ENCODE data around the gene IL3RA.
"Not testable (repeated sequence)": the region's sequence is repeated elsewhere in the genome, so short reads cannot be mapped to it uniquely, and the experiment has no call there.

Gene IL3RA

GRCh38 chrX:1400742-1401471, 64.3 kb downstream of the IL3RA start:
- no peak for DNase-seq

- DNase-seq: no peak
Observed at GRCh38 chrX:1401611-1402430, 65.2 kb downstream of the IL3RA start.

DNA sequence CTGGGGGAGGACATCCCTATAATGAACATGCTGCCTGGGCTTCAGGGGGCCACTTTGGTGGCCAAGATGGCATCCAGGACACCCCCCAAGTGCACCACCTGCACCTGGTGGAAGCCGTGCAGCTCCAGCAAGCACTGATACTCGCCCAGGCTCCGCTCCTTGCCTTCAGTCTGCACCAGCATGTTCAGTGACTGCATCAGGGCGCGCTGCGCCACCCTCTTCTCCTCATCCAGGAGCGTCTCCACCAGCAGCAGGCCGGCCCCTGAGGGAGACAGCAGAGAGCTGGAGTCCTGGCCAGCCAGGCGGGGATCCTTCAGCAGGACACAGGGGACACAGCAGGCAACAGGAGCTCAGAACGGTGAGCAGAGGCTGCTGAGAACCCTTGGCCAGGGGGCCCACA, 66.6 kb downstream of the IL3RA start:
- DNase-seq: no peak

DNA sequence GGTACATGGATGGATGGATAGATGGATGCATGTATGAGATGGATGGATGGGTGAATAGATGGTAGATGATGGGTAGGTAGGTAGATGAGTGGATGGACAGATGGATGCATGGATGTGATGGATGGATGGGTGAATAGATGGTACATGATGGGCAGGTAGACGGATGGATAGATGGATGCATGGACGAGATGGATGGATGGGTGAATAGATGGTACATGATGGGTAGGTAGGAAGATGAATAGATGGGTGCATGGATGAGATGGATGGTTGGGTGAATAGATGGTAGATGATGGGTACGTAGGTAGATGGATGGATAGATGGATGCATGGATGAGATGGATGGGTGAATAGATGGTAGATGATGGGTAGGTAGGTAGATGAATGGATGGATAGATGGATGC, 67.3 kb downstream of the IL3RA start:
- not testable (repeated sequence) for DNase-seq

GRCh38 chrX:1405769-1406168, 69.2 kb downstream of the IL3RA start:
- not testable (repeated sequence) for DNase-seq

- no peak for DNase-seq
Observed at GRCh38 chrX:1407035-1407434, 70.5 kb downstream of the IL3RA start.

- DNase-seq: no peak
Observed at GRCh38 chrX:1411326-1411725, 74.7 kb downstream of the IL3RA start.

- DNase-seq: no peak
Observed at GRCh38 chrX:1412551-1413161, 76.1 kb downstream of the IL3RA start.

- no peak for DNase-seq
Observed at GRCh38 chrX:1416327-1416784, 79.8 kb downstream of the IL3RA start.

GRCh38 chrX:1416965-1417760, 80.6 kb downstream of the IL3RA start:
- DNase-seq: no peak

DNA sequence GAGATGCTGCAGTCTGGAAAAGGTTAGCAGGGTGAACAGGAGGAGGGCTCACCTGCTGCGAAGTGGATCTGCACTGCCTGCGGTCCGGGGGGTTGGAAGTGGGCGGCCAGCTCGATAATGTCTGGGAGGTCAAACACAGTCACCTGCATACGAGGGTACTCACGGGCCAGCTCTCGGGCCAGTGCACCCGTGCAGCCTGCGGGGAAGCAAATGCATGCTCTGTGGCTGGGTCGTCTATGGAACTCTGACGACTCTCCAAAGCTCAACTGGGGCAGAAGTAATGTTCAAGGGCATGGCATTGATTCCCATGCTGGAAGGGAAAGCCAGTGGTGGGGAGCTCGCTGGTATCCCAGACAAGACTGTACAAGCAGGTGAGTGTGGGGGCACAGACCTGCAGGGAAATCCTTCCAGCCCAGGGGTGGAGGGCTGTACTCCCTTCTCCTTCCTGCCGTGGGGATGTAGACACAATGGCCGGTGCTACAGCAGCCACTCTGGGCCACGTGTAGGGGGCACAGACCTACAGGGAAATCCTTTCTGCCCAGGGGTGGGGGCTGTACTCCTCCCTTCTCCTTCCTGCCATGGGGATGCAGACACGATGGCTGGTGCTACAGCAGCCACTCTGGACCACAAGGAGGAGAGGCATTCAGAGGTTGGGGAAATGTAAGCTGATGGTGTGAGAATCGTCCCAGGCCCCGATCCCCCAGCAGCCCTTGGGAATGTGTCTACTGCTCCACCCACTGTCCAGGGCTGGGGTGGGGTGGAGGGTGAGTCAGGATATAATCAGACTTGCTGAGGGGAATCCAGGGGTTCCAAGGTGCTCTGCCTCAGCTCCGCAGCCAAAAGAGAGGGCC, 81.6 kb downstream of the IL3RA start:
- DNase-seq: no peak

GRCh38 chrX:1418901-1419544, 82.4 kb downstream of the IL3RA start:
- DNase-seq: no peak

- no peak for DNase-seq
Observed at GRCh38 chrX:1419545-1420355, 83.2 kb downstream of the IL3RA start.

GRCh38 chrX:1420371-1420770, 83.8 kb downstream of the IL3RA start:
- no peak for DNase-seq

DNA sequence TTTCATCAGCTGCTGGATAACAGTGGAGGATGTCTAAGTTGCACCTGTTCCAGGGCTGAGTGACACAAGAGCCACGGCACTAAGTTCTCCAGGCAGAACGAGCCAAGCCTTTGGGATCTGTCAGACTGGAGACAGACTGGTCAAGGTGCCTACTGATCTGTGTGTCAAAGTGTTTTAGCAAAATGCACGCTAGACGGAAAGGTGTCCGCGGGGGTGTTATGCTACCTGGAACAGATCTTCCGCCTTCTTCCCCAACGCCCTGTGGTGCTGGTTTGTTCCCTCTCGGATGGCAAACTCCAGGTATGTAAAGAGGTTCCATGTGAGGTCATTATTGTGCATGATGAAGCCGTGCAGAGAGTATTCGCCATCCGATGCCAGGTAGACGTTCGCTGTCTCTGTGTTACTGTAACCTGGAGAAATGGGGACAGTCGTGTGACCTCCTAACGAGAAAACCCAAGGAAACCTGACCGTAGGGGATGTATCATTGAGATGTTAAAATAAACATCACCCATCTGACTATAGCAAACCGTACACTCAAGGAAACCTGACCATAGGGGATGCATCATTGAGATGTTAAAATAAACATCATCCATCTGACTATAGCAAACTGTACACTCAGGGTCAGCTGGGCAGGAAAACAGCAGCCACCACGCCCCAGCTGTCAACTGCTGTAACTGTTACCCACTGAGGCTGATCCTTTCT, 85.0 kb downstream of the IL3RA start:
- no peak for DNase-seq

GRCh38 chrX:1422135-1422465, 85.5 kb downstream of the IL3RA start:
- DNase-seq: no peak

DNA sequence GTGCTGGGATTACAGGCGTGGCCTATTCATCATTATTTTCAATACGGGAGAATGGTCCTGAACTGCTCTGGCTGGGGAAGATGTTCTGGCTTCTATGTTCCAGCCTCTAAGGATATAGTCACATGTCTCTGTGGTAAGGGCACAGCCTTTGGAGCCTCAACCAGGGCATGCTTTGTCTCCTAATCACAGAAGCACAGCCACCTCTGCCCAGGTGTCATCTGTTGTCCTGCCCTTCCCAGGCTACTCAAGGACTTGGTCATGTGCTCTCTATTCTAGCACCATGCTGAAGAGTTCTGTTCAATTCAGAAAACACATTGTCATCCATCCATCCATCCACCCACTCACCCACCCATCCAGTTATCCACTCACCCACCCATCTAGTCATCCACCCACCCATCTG, 86.6 kb downstream of the IL3RA start:
- DNase-seq: no peak

- no peak for DNase-seq
Observed at GRCh38 chrX:1424147-1424851, 87.7 kb downstream of the IL3RA start.

GRCh38 chrX:1425381-1425780, 88.8 kb downstream of the IL3RA start:
- no peak for DNase-seq
